Measurements from ENCODE around the gene PRLR. TPM values are rescaled to one million over a fixed set of nuclear protein-coding genes. Genes with fewer than 3 reads are reported as not detected.

PRLR gene
- total and polyA plus RNA-seq, 2 experiments from 2014 or later, result 0.31 to 2.2 TPM

DNA sequence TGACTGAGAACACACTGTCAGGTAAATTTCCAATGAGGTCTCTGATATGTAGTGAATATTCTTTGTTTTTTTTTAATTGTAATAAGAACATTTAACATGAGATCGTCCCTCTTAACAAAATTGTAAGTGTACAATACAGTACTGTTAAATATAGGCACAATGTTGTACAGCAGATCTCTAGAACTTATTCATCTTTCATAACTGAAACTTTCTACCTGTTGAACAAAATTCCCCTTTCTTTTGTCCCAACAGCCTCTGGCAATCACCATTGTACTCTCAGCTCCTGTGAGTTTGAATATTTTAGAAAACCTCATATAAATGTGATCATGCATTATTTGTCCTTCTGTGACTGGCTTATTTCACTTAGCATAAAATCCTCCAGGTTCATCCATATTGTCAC, 10.6 kb upstream of the PRLR start:
- H3K27ac Mint-ChIP-seq, result no peak overlapping the region

More for the DNA sequence above, 10.6 kb upstream of the PRLR start:
- no peak for DNase-seq (ENCODE audit: low spot score)
- no peak overlapping the region for H3K4me3 ChIP-seq
- H3K27me3 Mint-ChIP-seq (ENCODE audit: insufficient read depth, low read depth, poor library complexity), result no peaks in the 10 kb centered on the region
- ATAC-seq, result no peak
- no peaks in the 10 kb centered on the region for H3K9me3 Mint-ChIP-seq
- no peaks in the 10 kb centered on the region for H3K36me3 ChIP-seq (ENCODE audit: insufficient read depth)
- no peaks in the 10 kb centered on the region for H3K4me1 ChIP-seq (ENCODE audit: insufficient read depth)
- no peaks in the 10 kb centered on the region for H3F3A ChIP-seq (replicated peaks; ENCODE audit: low read depth)
- H3K4me1 Mint-ChIP-seq, result peaks cover 11% of the 10 kb centered on the region; the same call in 2 of the 3 replicates
- H4K20me1 ChIP-seq (replicated peaks; ENCODE audit: insufficient read depth), result no peaks in the 10 kb centered on the region
- no peaks in the 10 kb centered on the region for H3K27me3 ChIP-seq (ENCODE audit: insufficient read depth)
- TF ChIP-seq EZH2phosphoT487 (IDR thresholded peaks at IDR 0.05; ENCODE audit: unreplicated experiment) (no peak), ZNF114 (CRISPR knock-in tag; IDR thresholded peaks at IDR 0.05) (no peak), ZNF331 (CRISPR knock-in tag; IDR thresholded peaks at IDR 0.05; ENCODE audit: low read depth) (no peak), STAT1 (IDR thresholded peaks at IDR 0.05; ENCODE audit: unreplicated experiment) (no peak), EZH2 (IDR thresholded peaks at IDR 0.05; ENCODE audit: low read depth, unreplicated experiment) (no peak), CREB1 (CRISPR knock-in tag; IDR thresholded peaks at IDR 0.05; ENCODE audit: low read depth) (no peak), JUNB (IDR thresholded peaks at IDR 0.05; ENCODE audit: unreplicated experiment) (no peak), POLR2AphosphoS5 (IDR thresholded peaks at IDR 0.05; ENCODE audit: low read depth) (no peak), NANOG (IDR thresholded peaks at IDR 0.05; ENCODE audit: borderline replicate concordance) (no peak)
- TF ChIP-seq, protein P1, sequence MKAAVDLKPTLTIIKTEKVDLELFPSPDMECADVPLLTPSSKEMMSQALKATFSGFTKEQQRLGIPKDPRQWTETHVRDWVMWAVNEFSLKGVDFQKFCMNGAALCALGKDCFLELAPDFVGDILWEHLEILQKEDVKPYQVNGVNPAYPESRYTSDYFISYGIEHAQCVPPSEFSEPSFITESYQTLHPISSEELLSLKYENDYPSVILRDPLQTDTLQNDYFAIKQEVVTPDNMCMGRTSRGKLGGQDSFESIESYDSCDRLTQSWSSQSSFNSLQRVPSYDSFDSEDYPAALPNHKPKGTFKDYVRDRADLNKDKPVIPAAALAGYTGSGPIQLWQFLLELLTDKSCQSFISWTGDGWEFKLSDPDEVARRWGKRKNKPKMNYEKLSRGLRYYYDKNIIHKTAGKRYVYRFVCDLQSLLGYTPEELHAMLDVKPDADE (IDR thresholded peaks at IDR 0.05), result no peak
- TF ChIP-seq, protein P2, sequence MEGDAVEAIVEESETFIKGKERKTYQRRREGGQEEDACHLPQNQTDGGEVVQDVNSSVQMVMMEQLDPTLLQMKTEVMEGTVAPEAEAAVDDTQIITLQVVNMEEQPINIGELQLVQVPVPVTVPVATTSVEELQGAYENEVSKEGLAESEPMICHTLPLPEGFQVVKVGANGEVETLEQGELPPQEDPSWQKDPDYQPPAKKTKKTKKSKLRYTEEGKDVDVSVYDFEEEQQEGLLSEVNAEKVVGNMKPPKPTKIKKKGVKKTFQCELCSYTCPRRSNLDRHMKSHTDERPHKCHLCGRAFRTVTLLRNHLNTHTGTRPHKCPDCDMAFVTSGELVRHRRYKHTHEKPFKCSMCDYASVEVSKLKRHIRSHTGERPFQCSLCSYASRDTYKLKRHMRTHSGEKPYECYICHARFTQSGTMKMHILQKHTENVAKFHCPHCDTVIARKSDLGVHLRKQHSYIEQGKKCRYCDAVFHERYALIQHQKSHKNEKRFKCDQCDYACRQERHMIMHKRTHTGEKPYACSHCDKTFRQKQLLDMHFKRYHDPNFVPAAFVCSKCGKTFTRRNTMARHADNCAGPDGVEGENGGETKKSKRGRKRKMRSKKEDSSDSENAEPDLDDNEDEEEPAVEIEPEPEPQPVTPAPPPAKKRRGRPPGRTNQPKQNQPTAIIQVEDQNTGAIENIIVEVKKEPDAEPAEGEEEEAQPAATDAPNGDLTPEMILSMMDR (conservative IDR thresholded peaks at IDR 0.05; ENCODE audit: low read depth in 2 of 2), result no peak
- TF ChIP-seq, protein P3, sequence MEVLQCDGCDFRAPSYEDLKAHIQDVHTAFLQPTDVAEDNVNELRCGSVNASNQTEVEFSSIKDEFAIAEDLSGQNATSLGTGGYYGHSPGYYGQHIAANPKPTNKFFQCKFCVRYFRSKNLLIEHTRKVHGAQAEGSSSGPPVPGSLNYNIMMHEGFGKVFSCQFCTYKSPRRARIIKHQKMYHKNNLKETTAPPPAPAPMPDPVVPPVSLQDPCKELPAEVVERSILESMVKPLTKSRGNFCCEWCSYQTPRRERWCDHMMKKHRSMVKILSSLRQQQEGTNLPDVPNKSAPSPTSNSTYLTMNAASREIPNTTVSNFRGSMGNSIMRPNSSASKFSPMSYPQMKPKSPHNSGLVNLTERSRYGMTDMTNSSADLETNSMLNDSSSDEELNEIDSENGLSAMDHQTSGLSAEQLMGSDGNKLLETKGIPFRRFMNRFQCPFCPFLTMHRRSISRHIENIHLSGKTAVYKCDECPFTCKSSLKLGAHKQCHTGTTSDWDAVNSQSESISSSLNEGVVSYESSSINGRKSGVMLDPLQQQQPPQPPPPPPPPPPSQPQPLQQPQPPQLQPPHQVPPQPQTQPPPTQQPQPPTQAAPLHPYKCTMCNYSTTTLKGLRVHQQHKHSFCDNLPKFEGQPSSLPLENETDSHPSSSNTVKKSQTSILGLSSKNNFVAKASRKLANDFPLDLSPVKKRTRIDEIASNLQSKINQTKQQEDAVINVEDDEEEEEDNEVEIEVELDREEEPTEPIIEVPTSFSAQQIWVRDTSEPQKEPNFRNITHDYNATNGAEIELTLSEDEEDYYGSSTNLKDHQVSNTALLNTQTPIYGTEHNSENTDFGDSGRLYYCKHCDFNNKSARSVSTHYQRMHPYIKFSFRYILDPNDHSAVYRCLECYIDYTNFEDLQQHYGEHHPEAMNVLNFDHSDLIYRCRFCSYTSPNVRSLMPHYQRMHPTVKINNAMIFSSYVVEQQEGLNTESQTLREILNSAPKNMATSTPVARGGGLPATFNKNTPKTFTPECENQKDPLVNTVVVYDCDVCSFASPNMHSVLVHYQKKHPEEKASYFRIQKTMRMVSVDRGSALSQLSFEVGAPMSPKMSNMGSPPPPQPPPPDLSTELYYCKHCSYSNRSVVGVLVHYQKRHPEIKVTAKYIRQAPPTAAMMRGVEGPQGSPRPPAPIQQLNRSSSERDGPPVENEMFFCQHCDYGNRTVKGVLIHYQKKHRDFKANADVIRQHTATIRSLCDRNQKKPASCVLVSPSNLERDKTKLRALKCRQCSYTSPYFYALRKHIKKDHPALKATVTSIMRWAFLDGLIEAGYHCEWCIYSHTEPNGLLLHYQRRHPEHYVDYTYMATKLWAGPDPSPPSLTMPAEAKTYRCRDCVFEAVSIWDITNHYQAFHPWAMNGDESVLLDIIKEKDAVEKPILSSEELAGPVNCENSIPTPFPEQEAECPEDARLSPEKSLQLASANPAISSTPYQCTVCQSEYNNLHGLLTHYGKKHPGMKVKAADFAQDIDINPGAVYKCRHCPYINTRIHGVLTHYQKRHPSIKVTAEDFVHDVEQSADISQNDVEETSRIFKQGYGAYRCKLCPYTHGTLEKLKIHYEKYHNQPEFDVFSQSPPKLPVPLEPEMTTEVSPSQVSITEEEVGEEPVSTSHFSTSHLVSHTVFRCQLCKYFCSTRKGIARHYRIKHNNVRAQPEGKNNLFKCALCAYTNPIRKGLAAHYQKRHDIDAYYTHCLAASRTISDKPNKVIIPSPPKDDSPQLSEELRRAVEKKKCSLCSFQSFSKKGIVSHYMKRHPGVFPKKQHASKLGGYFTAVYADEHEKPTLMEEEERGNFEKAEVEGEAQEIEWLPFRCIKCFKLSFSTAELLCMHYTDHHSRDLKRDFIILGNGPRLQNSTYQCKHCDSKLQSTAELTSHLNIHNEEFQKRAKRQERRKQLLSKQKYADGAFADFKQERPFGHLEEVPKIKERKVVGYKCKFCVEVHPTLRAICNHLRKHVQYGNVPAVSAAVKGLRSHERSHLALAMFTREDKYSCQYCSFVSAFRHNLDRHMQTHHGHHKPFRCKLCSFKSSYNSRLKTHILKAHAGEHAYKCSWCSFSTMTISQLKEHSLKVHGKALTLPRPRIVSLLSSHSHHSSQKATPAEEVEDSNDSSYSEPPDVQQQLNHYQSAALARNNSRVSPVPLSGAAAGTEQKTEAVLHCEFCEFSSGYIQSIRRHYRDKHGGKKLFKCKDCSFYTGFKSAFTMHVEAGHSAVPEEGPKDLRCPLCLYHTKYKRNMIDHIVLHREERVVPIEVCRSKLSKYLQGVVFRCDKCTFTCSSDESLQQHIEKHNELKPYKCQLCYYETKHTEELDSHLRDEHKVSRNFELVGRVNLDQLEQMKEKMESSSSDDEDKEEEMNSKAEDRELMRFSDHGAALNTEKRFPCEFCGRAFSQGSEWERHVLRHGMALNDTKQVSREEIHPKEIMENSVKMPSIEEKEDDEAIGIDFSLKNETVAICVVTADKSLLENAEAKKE (CRISPR knock-in tag; IDR thresholded peaks at IDR 0.05), result no peak
- TF ChIP-seq, protein P4, sequence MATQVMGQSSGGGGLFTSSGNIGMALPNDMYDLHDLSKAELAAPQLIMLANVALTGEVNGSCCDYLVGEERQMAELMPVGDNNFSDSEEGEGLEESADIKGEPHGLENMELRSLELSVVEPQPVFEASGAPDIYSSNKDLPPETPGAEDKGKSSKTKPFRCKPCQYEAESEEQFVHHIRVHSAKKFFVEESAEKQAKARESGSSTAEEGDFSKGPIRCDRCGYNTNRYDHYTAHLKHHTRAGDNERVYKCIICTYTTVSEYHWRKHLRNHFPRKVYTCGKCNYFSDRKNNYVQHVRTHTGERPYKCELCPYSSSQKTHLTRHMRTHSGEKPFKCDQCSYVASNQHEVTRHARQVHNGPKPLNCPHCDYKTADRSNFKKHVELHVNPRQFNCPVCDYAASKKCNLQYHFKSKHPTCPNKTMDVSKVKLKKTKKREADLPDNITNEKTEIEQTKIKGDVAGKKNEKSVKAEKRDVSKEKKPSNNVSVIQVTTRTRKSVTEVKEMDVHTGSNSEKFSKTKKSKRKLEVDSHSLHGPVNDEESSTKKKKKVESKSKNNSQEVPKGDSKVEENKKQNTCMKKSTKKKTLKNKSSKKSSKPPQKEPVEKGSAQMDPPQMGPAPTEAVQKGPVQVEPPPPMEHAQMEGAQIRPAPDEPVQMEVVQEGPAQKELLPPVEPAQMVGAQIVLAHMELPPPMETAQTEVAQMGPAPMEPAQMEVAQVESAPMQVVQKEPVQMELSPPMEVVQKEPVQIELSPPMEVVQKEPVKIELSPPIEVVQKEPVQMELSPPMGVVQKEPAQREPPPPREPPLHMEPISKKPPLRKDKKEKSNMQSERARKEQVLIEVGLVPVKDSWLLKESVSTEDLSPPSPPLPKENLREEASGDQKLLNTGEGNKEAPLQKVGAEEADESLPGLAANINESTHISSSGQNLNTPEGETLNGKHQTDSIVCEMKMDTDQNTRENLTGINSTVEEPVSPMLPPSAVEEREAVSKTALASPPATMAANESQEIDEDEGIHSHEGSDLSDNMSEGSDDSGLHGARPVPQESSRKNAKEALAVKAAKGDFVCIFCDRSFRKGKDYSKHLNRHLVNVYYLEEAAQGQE (IDR thresholded peaks at IDR 0.05; ENCODE audit: unreplicated experiment), result no peak
- no peak overlapping the region for H3K27ac ChIP-seq (ENCODE audit: low read depth)
- no peak overlapping the region for H3K4me2 ChIP-seq
- no peaks in the 10 kb centered on the region for H3K79me2 ChIP-seq (replicated peaks; ENCODE audit: insufficient read depth)
- no peak overlapping the region for H3K4me3 Mint-ChIP-seq
- no peaks in the 10 kb centered on the region for H3K9me2 ChIP-seq (ENCODE audit: insufficient read depth)
- H2AFZ ChIP-seq, result no peak overlapping the region
- H3K36me3 Mint-ChIP-seq (ENCODE audit: low read depth), result no peaks in the 10 kb centered on the region
